K562 (cell line): ENCODE measurements around the gene SPAG17. TPM values are rescaled to one million over a fixed set of nuclear protein-coding genes. Genes with fewer than 3 reads are reported as not detected.
A peak's percentile ranks its signal among the peaks of the same experiment; 100 is the strongest.

Source experiments
- ATF1 ChIP-seq, 2 experiments: fragments of 450-650 bp in 1 of 2; IDR thresholded peaks; 2 replicates each; pipeline ENCODE4 v1.6.1; 2016; ENCODE audit warnings: missing compliant biosample characterization in 1 of 2, missing genetic modification characterization in 1 of 2
- CBFB ChIP-seq: sonication (generic); formaldehyde crosslinking; IDR thresholded peaks from 2 replicates; pipeline ENCODE4 v1.4.0; 2020; ENCODE audit warnings: mild to moderate bottlenecking, missing genetic modification reagents
- CXXC5 ChIP-seq: fragments of 250-450 bp; sonication (Bioruptor Pico); IDR thresholded peaks from 2 replicates; pipeline ENCODE4 v1.8.0; 2022; ENCODE audit warnings: inconsistent platforms, mild to moderate bottlenecking, moderate library complexity
- FOXA1 ChIP-seq: fragments of 450-650 bp; IDR thresholded peaks from 2 replicates; pipeline ENCODE4 v1.6.1; 2016; ENCODE audit warnings: mild to moderate bottlenecking, borderline replicate concordance
- FOXP1 ChIP-seq: sonication (generic); formaldehyde crosslinking; IDR thresholded peaks from 2 replicates; pipeline ENCODE4 v1.8.0; 2022; ENCODE audit warnings: mild to moderate bottlenecking, missing genetic modification reagents
- GABPB2 ChIP-seq: fragments of 250-450 bp; sonication (Bioruptor Pico); conservative IDR thresholded peaks from 2 replicates; pipeline ENCODE4 v1.5.1; 2021; ENCODE audit warnings: mild to moderate bottlenecking
- HLTF ChIP-seq: fragments of 450-650 bp; IDR thresholded peaks from 2 replicates; pipeline ENCODE4 v1.6.1; 2016
- HOMEZ ChIP-seq: fragments of 250-450 bp; sonication (Bioruptor Pico); IDR thresholded peaks from 2 replicates; pipeline ENCODE4 v1.4.0; 2020; ENCODE audit warnings: mild to moderate bottlenecking, moderate library complexity
- MAZ ChIP-seq, 2 experiments: fragments of 450-650 bp in 1 of 2; sonication (generic) in 1 of 2; formaldehyde crosslinking; IDR thresholded peaks in 1 of 2; conservative IDR thresholded peaks in 1 of 2; 2 replicates each; pipeline versions ENCODE4 v1.4.0 to v1.5.0; 2020; ENCODE audit warnings: mild to moderate bottlenecking in 1 of 2, missing genetic modification reagents in 1 of 2
- MCM5 ChIP-seq: fragments of 450-650 bp; IDR thresholded peaks from 2 replicates; pipeline ENCODE4 v1.6.1; 2016; ENCODE audit warnings: low read depth
- PKNOX1 ChIP-seq: fragments of 450-650 bp; IDR thresholded peaks from 2 replicates; pipeline ENCODE4 v1.6.1; 2016
- RB1 ChIP-seq: fragments of 450-650 bp; IDR thresholded peaks from 2 replicates; pipeline ENCODE4 v1.6.1; 2017; ENCODE audit warnings: low read depth, mild to moderate bottlenecking
- SP2 ChIP-seq: IDR thresholded peaks from 2 replicates; pipeline ENCODE4 v1.6.1; 2011; ENCODE audit warnings: mild to moderate bottlenecking, low read depth, low read length, moderate library complexity; ENCODE audit not compliant: poor library complexity, severe bottlenecking; ENCODE audit errors: extremely low read depth
- SRSF7 ChIP-seq: fragments of 200-400 bp; formaldehyde crosslinking; optimal IDR thresholded peaks from 2 replicates; pipeline ENCODE3; 2017; ENCODE audit warnings: mild to moderate bottlenecking, low read depth, low read length
- THAP12 ChIP-seq: fragments of 250-450 bp; sonication (Bioruptor Pico); IDR thresholded peaks from 2 replicates; pipeline ENCODE4 v1.9.0; 2021; ENCODE audit warnings: mild to moderate bottlenecking, inconsistent platforms
- ZNF280B ChIP-seq: fragments of 250-450 bp; sonication (Bioruptor Pico); IDR thresholded peaks from 2 replicates; pipeline ENCODE4 v1.5.1; 2021; ENCODE audit warnings: mild to moderate bottlenecking
- ZNF551 ChIP-seq: fragments of 250-450 bp; sonication (Bioruptor Pico); IDR thresholded peaks from 2 replicates; pipeline ENCODE4 v1.5.0; 2021; ENCODE audit warnings: mild to moderate bottlenecking, moderate library complexity
- ZNF589 ChIP-seq: fragments of 200-800 bp; sonication (Bioruptor generic); IDR thresholded peaks from 2 replicates; pipeline ENCODE4 v1.6.1; 2016; ENCODE audit warnings: low read depth, missing genetic modification characterization, missing compliant biosample characterization
- polyA plus RNA-seq, 8 experiments: library from polyadenylated mRNA; depleted of rRNA in 4 of 8; stranded (reverse) in 5 of 8; unstranded in 3 of 8; fragments of >200 nt; fragmentation: Nextera tagmentation in 2 of 8; fragmentation: Illumina TruSeq in 1 of 8; extraction: Ambion mirVana in 2 of 8; extraction: Trizol in 1 of 8; gene quantifications; 2 replicates each; pipeline versions ENCODE4 v1.2.1 to v1.2.3, GENCODE V29; 2011 to 2014; ENCODE audit warnings: inconsistent platforms in 1 of 8, missing spikeins in 1 of 8
- total RNA-seq, 7 experiments: library from RNA; depleted of rRNA in 6 of 7; stranded (reverse); fragments of >200 nt in 6 of 7; fragmentation: Illumina TruSeq in 2 of 7; extraction: Trizol in 2 of 7; gene quantifications; 2 replicates each; pipeline versions ENCODE4 v1.2.1 to v1.2.3, GENCODE V29; 2011 to 2021; ENCODE audit warnings: low replicate concordance in 1 of 7
- TF ChIP-seq, protein P1 (sequence below): sonication (generic); formaldehyde crosslinking; IDR thresholded peaks from 2 replicates; pipeline ENCODE4 v1.8.0; 2022; ENCODE audit warnings: mild to moderate bottlenecking, missing genetic modification reagents, borderline replicate concordance

SPAG17 gene
- total and polyA plus RNA-seq, 9 of the 15 experiments (the other 6 are each of a cell fraction or from before 2014, with no cell fraction given): 0.07 to 2.1 (median 1.5) TPM

- TF ChIP-seq HOMEZ (CRISPR knock-in tag): no peak
- TF ChIP-seq MCM5: no peak
- no peak for TF ChIP-seq THAP12 (CRISPR knock-in tag)
- no peak for TF ChIP-seq CBFB (CRISPR knock-in tag)
- peak; percentile 83 for TF ChIP-seq CXXC5
- TF ChIP-seq ZNF280B (CRISPR knock-in tag): no peak
- no peak for TF ChIP-seq SRSF7
- no peak for TF ChIP-seq HLTF
- TF ChIP-seq PKNOX1: peak; percentile 36; the same call in 1 of the 2 replicates
- no peak for TF ChIP-seq FOXA1
- TF ChIP-seq MAZ (CRISPR knock-in tag; conservative IDR thresholded peaks at IDR 0.05 in 1 of 2, IDR thresholded peaks at IDR 0.05 in 1 of 2): no peak; a peak in 2 of 4 replicates
- TF ChIP-seq FOXP1 (CRISPR knock-in tag): no peak
- TF ChIP-seq, protein P1, sequence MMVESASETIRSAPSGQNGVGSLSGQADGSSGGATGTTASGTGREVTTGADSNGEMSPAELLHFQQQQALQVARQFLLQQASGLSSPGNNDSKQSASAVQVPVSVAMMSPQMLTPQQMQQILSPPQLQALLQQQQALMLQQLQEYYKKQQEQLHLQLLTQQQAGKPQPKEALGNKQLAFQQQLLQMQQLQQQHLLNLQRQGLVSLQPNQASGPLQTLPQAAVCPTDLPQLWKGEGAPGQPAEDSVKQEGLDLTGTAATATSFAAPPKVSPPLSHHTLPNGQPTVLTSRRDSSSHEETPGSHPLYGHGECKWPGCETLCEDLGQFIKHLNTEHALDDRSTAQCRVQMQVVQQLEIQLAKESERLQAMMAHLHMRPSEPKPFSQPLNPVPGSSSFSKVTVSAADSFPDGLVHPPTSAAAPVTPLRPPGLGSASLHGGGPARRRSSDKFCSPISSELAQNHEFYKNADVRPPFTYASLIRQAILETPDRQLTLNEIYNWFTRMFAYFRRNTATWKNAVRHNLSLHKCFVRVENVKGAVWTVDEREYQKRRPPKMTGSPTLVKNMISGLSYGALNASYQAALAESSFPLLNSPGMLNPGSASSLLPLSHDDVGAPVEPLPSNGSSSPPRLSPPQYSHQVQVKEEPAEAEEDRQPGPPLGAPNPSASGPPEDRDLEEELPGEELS (CRISPR knock-in tag): no peak
- TF ChIP-seq ATF1 (CRISPR knock-in tag; IDR thresholded peaks at IDR 0.05): no peak
- TF ChIP-seq ATF1 (tag; IDR thresholded peaks at IDR 0.05): peak; percentile 81
- TF ChIP-seq GABPB2: no peak
- TF ChIP-seq ZNF551 (CRISPR knock-in tag): no peak
- no peak for TF ChIP-seq SP2
- TF ChIP-seq RB1: peak; percentile 8; the same call in 1 of the 2 replicates
- no peak for TF ChIP-seq ZNF589 (CRISPR knock-in tag)
Measured at GRCh38 chr1:117929343-117930172, 255.5 kb downstream of the SPAG17 start, which contains the start of the genes GDAP2 and WDR3 (continued).
